Measurements from ENCODE around the gene APOO.
"Not testable (repeated sequence)": the region's sequence is repeated elsewhere in the genome, so short reads cannot be mapped to it uniquely, and the experiment has no call there.

Gene APOO

GRCh38 chrX:23900220-23900797 is 7.4 kb downstream of the APOO start:
- no peak overlapping the region for H3K4me3 ChIP-seq (ENCODE audit: low read length)
- no peaks in the 10 kb centered on the region for H3K36me3 ChIP-seq (ENCODE audit: control insufficient read depth, insufficient read depth, low read length)
- no peak overlapping the region for H3K9ac ChIP-seq (ENCODE audit: low read length)
- H3K4me1 ChIP-seq (ENCODE audit: control insufficient read depth, insufficient read depth, low read length), result no peaks in the 10 kb centered on the region
- H3K27me3 ChIP-seq (ENCODE audit: control insufficient read depth, insufficient read depth, low read length), result no peaks in the 10 kb centered on the region
- no peak overlapping the region for H3K27ac ChIP-seq (ENCODE audit: low read depth, low read length)

DNA sequence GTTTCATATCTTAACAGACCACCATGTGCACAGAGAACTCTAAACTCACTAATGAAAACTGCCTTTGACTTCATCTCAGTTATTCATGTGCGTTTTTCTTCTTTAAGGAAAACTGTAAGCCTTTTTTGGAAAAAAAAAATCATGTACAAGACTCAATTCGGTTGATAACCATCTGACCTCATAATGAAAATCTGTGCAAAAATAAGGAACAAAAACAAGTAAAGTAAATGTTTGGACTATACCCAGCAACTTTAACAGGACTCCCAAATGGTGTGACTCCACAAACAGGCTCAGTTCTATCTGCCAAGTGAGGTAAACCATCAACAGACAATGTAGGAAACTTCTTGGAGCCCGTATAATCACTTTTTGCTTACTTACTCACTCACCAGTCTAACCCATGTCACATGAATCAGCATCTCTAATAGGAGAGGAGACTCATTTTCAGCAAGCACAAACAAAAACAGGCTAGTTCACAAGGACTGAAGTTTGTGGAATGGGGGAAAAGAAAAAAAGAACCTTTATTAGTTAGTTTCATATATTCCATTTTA is 9.3 kb downstream of the APOO start:
- H3K4me1 ChIP-seq (ENCODE audit: control insufficient read depth, insufficient read depth, low read length), result no peaks in the 10 kb centered on the region
- H3K36me3 ChIP-seq (ENCODE audit: control insufficient read depth, insufficient read depth, low read length), result no peaks in the 10 kb centered on the region
- H3K4me3 ChIP-seq (ENCODE audit: low read length), result no peak overlapping the region
- H3K27ac ChIP-seq (ENCODE audit: low read depth, low read length), result no peak overlapping the region
- no peaks in the 10 kb centered on the region for H3K27me3 ChIP-seq (ENCODE audit: control insufficient read depth, insufficient read depth, low read length)
- no peak overlapping the region for H3K9ac ChIP-seq (ENCODE audit: low read length)

DNA sequence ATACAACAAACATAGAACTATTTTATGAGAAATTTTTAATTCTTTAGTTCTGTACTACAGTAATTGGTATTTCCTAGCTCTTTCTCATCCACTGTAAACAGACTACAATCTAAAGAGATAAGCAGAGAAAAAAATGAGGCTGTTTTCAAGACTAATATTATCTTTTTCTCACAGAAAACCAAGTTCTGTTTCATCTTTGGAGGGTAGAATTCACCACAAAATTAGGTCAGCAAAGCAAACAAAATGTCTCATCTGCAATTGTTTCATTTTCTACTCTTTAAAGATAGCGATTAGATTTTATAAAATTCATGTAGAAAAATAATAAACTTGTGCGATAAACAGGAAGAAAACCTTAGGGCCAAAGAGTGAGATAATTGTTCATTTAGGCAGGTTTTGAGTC is 10.8 kb downstream of the APOO start:
- Histone ChIP-seq H3K9ac (ENCODE audit: low read length) (no peak overlapping the region), H3K27me3 (ENCODE audit: control insufficient read depth, insufficient read depth, low read length) (no peaks in the 10 kb centered on the region), H3K27ac (ENCODE audit: low read depth, low read length) (no peak overlapping the region), H3K4me3 (ENCODE audit: low read length) (no peak overlapping the region), H3K36me3 (ENCODE audit: control insufficient read depth, insufficient read depth, low read length) (no peaks in the 10 kb centered on the region), H3K4me1 (ENCODE audit: control insufficient read depth, insufficient read depth, low read length) (no peaks in the 10 kb centered on the region)

DNA sequence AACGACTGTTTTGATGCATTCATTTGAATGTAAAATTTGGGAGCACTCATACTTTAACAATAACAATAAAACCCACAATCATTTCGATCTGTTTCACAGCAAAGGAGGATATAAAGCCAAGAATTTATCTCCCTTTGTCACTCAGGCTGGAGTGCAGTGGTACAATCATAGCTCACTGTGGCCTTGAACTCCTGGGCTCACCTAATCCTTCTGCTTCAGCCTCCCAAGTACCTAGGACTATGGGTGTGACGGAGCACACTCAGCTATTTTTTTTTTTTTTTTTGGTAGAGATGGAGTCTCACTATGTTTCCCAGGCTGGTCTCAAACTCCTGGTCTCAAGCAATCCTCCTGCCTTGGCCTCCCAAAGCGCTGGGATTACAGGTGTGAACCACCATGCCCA is 11.2 kb downstream of the APOO start:
- H3K27me3 ChIP-seq (ENCODE audit: control insufficient read depth, insufficient read depth, low read length); H3K4me1 ChIP-seq (ENCODE audit: control insufficient read depth, insufficient read depth, low read length); H3K27ac ChIP-seq (ENCODE audit: low read depth, low read length); H3K9ac ChIP-seq (ENCODE audit: low read length); H3K4me3 ChIP-seq (ENCODE audit: low read length); H3K36me3 ChIP-seq (ENCODE audit: control insufficient read depth, insufficient read depth, low read length): not testable (repeated sequence)

- H3K4me1 ChIP-seq (ENCODE audit: control insufficient read depth, insufficient read depth, low read length); H3K36me3 ChIP-seq (ENCODE audit: control insufficient read depth, insufficient read depth, low read length); H3K9ac ChIP-seq (ENCODE audit: low read length); H3K27ac ChIP-seq (ENCODE audit: low read depth, low read length); H3K4me3 ChIP-seq (ENCODE audit: low read length); H3K27me3 ChIP-seq (ENCODE audit: control insufficient read depth, insufficient read depth, low read length): not testable (repeated sequence)
Measured at GRCh38 chrX:23894993-23895392, 12.7 kb downstream of the APOO start.

- Histone ChIP-seq H3K36me3 (ENCODE audit: control insufficient read depth, insufficient read depth, low read length) (no peaks in the 10 kb centered on the region), H3K4me1 (ENCODE audit: control insufficient read depth, insufficient read depth, low read length) (no peaks in the 10 kb centered on the region), H3K4me3 (ENCODE audit: low read length) (no peak overlapping the region), H3K27ac (ENCODE audit: low read depth, low read length) (no peak overlapping the region), H3K27me3 (ENCODE audit: control insufficient read depth, insufficient read depth, low read length) (no peaks in the 10 kb centered on the region), H3K9ac (ENCODE audit: low read length) (no peak overlapping the region)
Measured at GRCh38 chrX:23890933-23891332, 16.8 kb downstream of the APOO start.

DNA sequence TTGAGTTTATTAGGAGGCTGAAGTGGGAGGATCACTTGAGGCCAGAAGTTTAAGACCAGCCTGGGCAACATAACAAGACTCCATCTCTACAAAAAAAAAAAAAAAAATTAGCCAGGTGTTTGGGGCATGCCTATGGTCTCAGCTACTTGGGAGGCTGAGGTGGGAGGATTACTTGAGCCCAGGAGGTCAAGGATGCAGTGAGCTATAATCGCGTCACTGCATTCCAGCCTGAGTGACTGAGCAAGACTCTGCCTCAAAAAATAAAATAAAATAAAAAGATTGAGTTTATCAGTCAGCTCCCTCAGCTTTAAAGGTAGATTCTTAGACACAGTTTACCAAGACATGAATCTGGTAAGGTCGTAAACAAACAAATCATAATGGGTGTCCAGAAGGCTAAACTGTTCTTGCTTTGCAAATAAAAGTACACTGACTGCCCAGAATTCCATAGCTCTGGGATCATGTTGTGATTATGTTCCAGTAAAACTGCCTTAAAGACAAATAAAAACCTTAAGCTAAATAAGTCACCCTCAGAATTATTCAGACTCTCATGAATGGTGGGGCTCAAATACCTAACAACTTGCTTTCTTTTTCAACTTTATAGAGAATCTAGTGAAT is 18.7 kb downstream of the APOO start:
- Histone ChIP-seq H3K36me3 (ENCODE audit: control insufficient read depth, insufficient read depth, low read length) (no peaks in the 10 kb centered on the region), H3K4me3 (ENCODE audit: low read length) (no peak overlapping the region), H3K27ac (ENCODE audit: low read depth, low read length) (no peak overlapping the region), H3K4me1 (ENCODE audit: control insufficient read depth, insufficient read depth, low read length) (no peaks in the 10 kb centered on the region), H3K9ac (ENCODE audit: low read length) (no peak overlapping the region), H3K27me3 (ENCODE audit: control insufficient read depth, insufficient read depth, low read length) (no peaks in the 10 kb centered on the region)

DNA sequence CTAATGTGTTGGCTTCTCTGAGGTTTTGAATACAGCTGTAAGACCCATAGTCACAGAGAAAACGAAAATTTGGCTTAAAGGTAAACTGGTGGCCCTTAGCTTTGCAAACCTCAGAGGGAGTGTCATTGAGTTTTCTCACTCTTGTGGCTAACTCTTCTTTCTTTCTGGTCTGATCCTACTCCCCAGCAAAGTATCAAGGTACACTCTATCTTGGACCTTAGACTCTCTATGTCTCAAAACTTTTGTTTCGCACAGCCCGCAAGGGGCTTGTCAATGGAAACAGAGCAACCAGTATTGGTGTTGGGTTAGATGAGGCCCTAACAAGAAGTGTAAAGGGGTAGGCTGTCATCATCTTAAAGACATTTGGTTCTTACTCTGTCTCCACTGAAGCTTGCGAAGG is 19.8 kb downstream of the APOO start:
- H3K27ac ChIP-seq (ENCODE audit: low read depth, low read length), result no peak overlapping the region
- no peak overlapping the region for H3K9ac ChIP-seq (ENCODE audit: low read length)
- no peaks in the 10 kb centered on the region for H3K4me1 ChIP-seq (ENCODE audit: control insufficient read depth, insufficient read depth, low read length)
- H3K4me3 ChIP-seq (ENCODE audit: low read length), result no peak overlapping the region
- no peaks in the 10 kb centered on the region for H3K27me3 ChIP-seq (ENCODE audit: control insufficient read depth, insufficient read depth, low read length)
- no peaks in the 10 kb centered on the region for H3K36me3 ChIP-seq (ENCODE audit: control insufficient read depth, insufficient read depth, low read length)

DNA sequence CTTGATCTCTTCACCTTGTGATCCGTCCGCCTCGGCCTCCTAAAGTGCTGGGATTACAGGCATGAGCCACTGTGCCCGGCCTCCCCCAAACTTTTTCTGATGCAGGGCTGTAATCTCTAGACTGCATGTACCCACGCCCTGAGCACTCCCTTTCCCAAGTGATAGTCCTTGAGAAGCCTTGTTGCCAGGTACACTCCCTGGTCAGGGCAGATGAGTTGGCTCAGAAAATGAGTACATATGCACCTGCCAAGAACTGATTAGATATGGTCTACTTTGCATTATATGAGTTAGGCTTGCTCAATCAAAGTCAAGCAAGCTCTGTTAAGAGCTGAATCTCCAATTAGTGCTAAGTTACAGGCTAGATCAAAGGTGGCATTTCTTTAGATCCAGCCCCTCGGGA is 20.3 kb downstream of the APOO start:
- Histone ChIP-seq H3K27ac (ENCODE audit: low read depth, low read length) (no peak overlapping the region), H3K4me3 (ENCODE audit: low read length) (no peak overlapping the region), H3K9ac (ENCODE audit: low read length) (no peak overlapping the region), H3K27me3 (ENCODE audit: control insufficient read depth, insufficient read depth, low read length) (no peaks in the 10 kb centered on the region), H3K36me3 (ENCODE audit: control insufficient read depth, insufficient read depth, low read length) (no peaks in the 10 kb centered on the region), H3K4me1 (ENCODE audit: control insufficient read depth, insufficient read depth, low read length) (no peaks in the 10 kb centered on the region)

DNA sequence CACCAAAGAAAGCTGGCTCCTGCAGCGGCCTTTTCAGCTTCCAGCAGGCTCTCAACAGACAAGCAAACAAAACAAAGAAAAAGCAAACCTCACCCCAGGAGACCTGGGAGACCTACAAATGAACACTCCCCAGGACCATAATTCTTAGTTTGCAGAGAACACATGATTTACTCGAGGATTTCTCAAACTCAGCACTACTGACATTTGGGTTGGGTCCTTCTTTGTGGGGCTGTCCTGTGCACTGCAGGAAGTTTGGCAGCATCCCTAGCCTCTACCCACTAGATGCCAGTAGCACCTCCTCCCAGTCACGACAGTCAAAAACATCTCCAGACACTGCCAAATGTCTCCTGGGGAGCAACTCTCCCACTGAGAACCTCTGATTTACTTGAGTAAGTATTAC is 21.9 kb downstream of the APOO start:
- H3K9ac ChIP-seq (ENCODE audit: low read length), result no peak overlapping the region
- H3K4me1 ChIP-seq (ENCODE audit: control insufficient read depth, insufficient read depth, low read length), result no peaks in the 10 kb centered on the region
- no peak overlapping the region for H3K27ac ChIP-seq (ENCODE audit: low read depth, low read length)
- H3K36me3 ChIP-seq (ENCODE audit: control insufficient read depth, insufficient read depth, low read length), result no peaks in the 10 kb centered on the region
- no peak overlapping the region for H3K4me3 ChIP-seq (ENCODE audit: low read length)
- H3K27me3 ChIP-seq (ENCODE audit: control insufficient read depth, insufficient read depth, low read length), result no peaks in the 10 kb centered on the region

GRCh38 chrX:23884427-23885024 is 23.2 kb downstream of the APOO start:
- Histone ChIP-seq H3K36me3 (ENCODE audit: control insufficient read depth, insufficient read depth, low read length) (no peaks in the 10 kb centered on the region), H3K27ac (ENCODE audit: low read depth, low read length) (no peak overlapping the region), H3K4me3 (ENCODE audit: low read length) (no peak overlapping the region), H3K9ac (ENCODE audit: low read length) (no peak overlapping the region), H3K27me3 (ENCODE audit: control insufficient read depth, insufficient read depth, low read length) (no peaks in the 10 kb centered on the region), H3K4me1 (ENCODE audit: control insufficient read depth, insufficient read depth, low read length) (no peaks in the 10 kb centered on the region)

DNA sequence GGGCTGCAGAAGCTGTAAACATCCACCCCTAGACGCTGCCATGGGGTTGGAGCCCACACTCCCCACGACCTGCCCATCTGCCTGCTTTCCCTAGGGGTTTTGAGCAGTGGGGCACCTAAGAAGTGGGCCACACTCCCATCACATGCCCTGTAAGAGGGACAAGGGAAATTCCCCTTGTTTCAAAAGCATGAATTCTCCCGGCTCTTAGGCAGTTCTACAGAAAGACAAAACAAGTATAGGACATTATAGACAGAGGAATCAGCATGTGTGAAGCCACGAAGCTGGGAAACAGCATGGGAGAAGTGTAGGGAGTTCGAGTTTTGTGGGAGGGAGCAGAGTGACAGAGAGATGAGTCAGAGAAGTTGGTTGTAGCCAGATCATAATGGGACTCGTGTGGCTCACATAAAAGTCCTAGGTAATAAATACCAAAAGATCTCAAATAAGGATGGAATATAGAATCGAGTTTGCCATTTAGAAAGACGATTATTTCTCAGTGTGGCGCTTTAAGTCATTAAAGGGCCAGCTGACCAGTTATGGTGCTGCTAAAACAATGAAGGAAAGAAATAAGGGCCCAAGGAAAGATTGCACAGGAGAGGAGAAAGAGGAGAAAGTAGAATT is 23.9 kb downstream of the APOO start:
- H3K4me3 ChIP-seq (ENCODE audit: low read length), result no peak overlapping the region
- H3K27me3 ChIP-seq (ENCODE audit: control insufficient read depth, insufficient read depth, low read length), result no peaks in the 10 kb centered on the region
- H3K4me1 ChIP-seq (ENCODE audit: control insufficient read depth, insufficient read depth, low read length), result no peaks in the 10 kb centered on the region
- no peaks in the 10 kb centered on the region for H3K36me3 ChIP-seq (ENCODE audit: control insufficient read depth, insufficient read depth, low read length)
- H3K9ac ChIP-seq (ENCODE audit: low read length), result no peak overlapping the region
- H3K27ac ChIP-seq (ENCODE audit: low read depth, low read length), result no peak overlapping the region
